HCT116 (cell line): ENCODE results near the gene SLC25A18. TPM values are rescaled to one million over a fixed set of nuclear protein-coding genes. Genes with fewer than 3 reads are reported as not detected.
A peak's percentile ranks its signal among the peaks of the same experiment; 100 is the strongest.

ENCODE experiments used
- ATAC-seq: fragments of 200-7000 bp; cut with Tn5 transposase; 2 replicates; pipeline ENCODE4 v1.9.1; 2020; ENCODE audit warnings: mild to moderate bottlenecking, moderate library complexity
- BruUV-seq: library from RNA; stranded (reverse); fragments of 400-500 nt; replicated peaks from 2 replicates; lab custom pipeline; 2021; lab: Mats Ljungman, UMichigan
- CTCF ChIA-PET: fragments of 300-600 bp; sonication (Branson Sonifier 250); formaldehyde crosslinking; loops from one replicate; lab custom pipeline; 2021; ENCODE audit warnings: antibody characterized with exemption; lab: Charles Lee
- POLR2A ChIA-PET: fragments of 300-600, 350-600 bp; sonication (Branson Sonifier 250); formaldehyde crosslinking; loops from one replicate; lab custom pipeline; 2021; ENCODE audit warnings: antibody characterized with exemption; lab: Charles Lee
- RAD21 ChIA-PET, 2 experiments: fragments of 300-600 bp; sonication (Branson Sonifier 250); formaldehyde crosslinking; loops; one replicate each; lab custom pipeline; 2023; ENCODE audit warnings: low total read pairs in 2 of 2; ENCODE audit not compliant: uncharacterized antibody in 2 of 2, unreplicated experiment in 2 of 2, low non-redundant PET in 1 of 2; lab: Charles Lee
- DNase-seq: peaks from one replicate; pipeline ENCODE4 v3.0.0-alpha.2; 2010; ENCODE audit warnings: low read depth, low spot score
- H2AFZ ChIP-seq: fragments of 200-600 bp; shearing (Covaris generic), sonication (generic); 2 replicates; pipeline ENCODE4 v1.6.1; 2017; ENCODE audit warnings: low read depth, mixed run types, mixed read lengths, antibody characterized with exemption, low read length; ENCODE audit not compliant: poor library complexity, severe bottlenecking
- H3K27ac ChIP-seq: 2 replicates; pipeline ENCODE4 v1.5.1; 2012; ENCODE audit warnings: low read depth, low read length
- H3K27me3 ChIP-seq: fragments of 200-600 bp; sonication (generic); 2 replicates; pipeline ENCODE4 v1.6.1; 2016; ENCODE audit warnings: mixed run types, low read length, mixed read lengths; ENCODE audit not compliant: insufficient read depth
- H3K36me3 ChIP-seq, 2 experiments: fragments of 200-500 bp in 1 of 2; fragments of 200-600 bp in 1 of 2; sonication (Bioruptor generic) in 1 of 2; sonication (generic) in 1 of 2; 2 replicates each; pipeline versions ENCODE4 v1.5.1 to v1.6.1; 2014 to 2016; ENCODE audit warnings: low read length in 2 of 2, inconsistent platforms in 1 of 2, mixed read lengths in 1 of 2, mixed run types in 1 of 2; ENCODE audit not compliant: insufficient read depth in 2 of 2, control insufficient read depth in 1 of 2
- H3K4me1 ChIP-seq, 2 experiments: fragments of 200-600 bp in 1 of 2; sonication (generic) in 1 of 2; 2 replicates each; pipeline versions ENCODE4 v1.5.1 to v1.6.1; 2012 to 2017; ENCODE audit warnings: low read length in 2 of 2, inconsistent platforms in 1 of 2, mild to moderate bottlenecking in 1 of 2, mixed read lengths in 1 of 2, mixed run types in 1 of 2, moderate library complexity in 1 of 2; ENCODE audit not compliant: insufficient read depth in 2 of 2, control insufficient read depth in 1 of 2
- H3K4me2 ChIP-seq: fragments of 200-600 bp; sonication (generic); 2 replicates; pipeline ENCODE4 v1.6.1; 2017; ENCODE audit warnings: mixed run types, low read length, mixed read lengths
- H3K4me3 ChIP-seq, 2 experiments: fragments of 200-600 bp in 1 of 2; sonication (generic) in 1 of 2; replicated peaks in 1 of 2; 2 replicates each; pipeline ENCODE4 v1.5.1; 2011 to 2016; ENCODE audit warnings: low read length in 2 of 2, control low read depth in 1 of 2, low read depth in 1 of 2, mild to moderate bottlenecking in 1 of 2, mixed read lengths in 1 of 2, mixed run types in 1 of 2
- H3K79me2 ChIP-seq: fragments of 200-600 bp; sonication (generic); 2 replicates; pipeline ENCODE4 v1.6.1; 2017; ENCODE audit warnings: mild to moderate bottlenecking, mixed run types, low read length, moderate library complexity, mixed read lengths; ENCODE audit not compliant: insufficient read depth
- H3K9ac ChIP-seq: fragments of 200-600 bp; sonication (generic); 2 replicates; pipeline ENCODE4 v1.6.1; 2016; ENCODE audit warnings: low read length, mixed read lengths
- H3K9me2 ChIP-seq: fragments of 200-600 bp; sonication (generic), shearing (Covaris generic); 2 replicates; pipeline ENCODE4 v1.6.1; 2017; ENCODE audit warnings: mixed run types, mild to moderate bottlenecking, moderate library complexity; ENCODE audit not compliant: insufficient read depth
- H3K9me3 ChIP-seq, 2 experiments: fragments of 200-500 bp in 1 of 2; fragments of 200-600 bp in 1 of 2; sonication (Bioruptor generic) in 1 of 2; sonication (generic) in 1 of 2; 2 replicates each; pipeline ENCODE4 v1.6.1; 2014 to 2017; ENCODE audit warnings: low read length in 2 of 2, mixed read lengths in 2 of 2, inconsistent platforms in 1 of 2, low read depth in 1 of 2, mild to moderate bottlenecking in 1 of 2, mixed run types in 1 of 2, moderate library complexity in 1 of 2; ENCODE audit not compliant: control insufficient read depth in 1 of 2, insufficient read depth in 1 of 2
- H4K20me1 ChIP-seq: fragments of 200-600 bp; sonication (generic), shearing (Covaris generic); 2 replicates; pipeline ENCODE4 v1.6.1; 2017; ENCODE audit warnings: mixed run types, mild to moderate bottlenecking, moderate library complexity; ENCODE audit not compliant: insufficient read depth
- ATF3 ChIP-seq: IDR thresholded peaks from 2 replicates; pipeline ENCODE4 v1.6.1; 2012
- CBX3 ChIP-seq: IDR thresholded peaks from 2 replicates; pipeline ENCODE4 v1.6.1; 2012; ENCODE audit warnings: low read depth
- ELF1 ChIP-seq: IDR thresholded peaks from 2 replicates; pipeline ENCODE4 v1.6.1; 2012; ENCODE audit warnings: low read depth, borderline replicate concordance
- FOSL1 ChIP-seq: IDR thresholded peaks from 2 replicates; pipeline ENCODE4 v1.6.1; 2012; ENCODE audit warnings: low read depth
- JUND ChIP-seq: IDR thresholded peaks from 2 replicates; pipeline ENCODE4 v1.6.1; 2012
- POLR2A ChIP-seq: IDR thresholded peaks from 2 replicates; pipeline ENCODE4 v1.7.0; 2011; ENCODE audit warnings: borderline replicate concordance; ENCODE audit not compliant: insufficient read depth, insufficient read length; ENCODE audit errors: extremely low read depth
- POLR2AphosphoS5 ChIP-seq: IDR thresholded peaks from 2 replicates; pipeline ENCODE4 v1.6.1; 2011; ENCODE audit warnings: mild to moderate bottlenecking, low read depth, low read length, moderate library complexity
- RAD21 ChIP-seq: IDR thresholded peaks from 2 replicates; pipeline ENCODE4 v1.6.1; 2012; ENCODE audit warnings: low read depth, mild to moderate bottlenecking
- REST ChIP-seq: IDR thresholded peaks from 2 replicates; pipeline ENCODE4 v1.6.1; 2012; ENCODE audit warnings: low read depth
- SIN3A ChIP-seq: IDR thresholded peaks from 2 replicates; pipeline ENCODE4 v1.6.1; 2012; ENCODE audit warnings: low read depth
- SP1 ChIP-seq: IDR thresholded peaks from 2 replicates; pipeline ENCODE4 v1.6.1; 2012; ENCODE audit warnings: low read depth
- SRF ChIP-seq: IDR thresholded peaks from 2 replicates; pipeline ENCODE4 v1.6.1; 2012; ENCODE audit warnings: low read depth
- TCF7L2 ChIP-seq: IDR thresholded peaks from 2 replicates; pipeline ENCODE4 v1.7.0; 2011; ENCODE audit warnings: borderline replicate concordance, inconsistent platforms; ENCODE audit not compliant: insufficient read depth, insufficient read length; ENCODE audit errors: extremely low read depth
- ZFX ChIP-seq: fragments of 450-650 bp; IDR thresholded peaks from 2 replicates; pipeline ENCODE4 v1.6.1; 2017
- ZNF274 ChIP-seq: fragments of 200-500 bp; sonication (Bioruptor generic); IDR thresholded peaks from 2 replicates; pipeline ENCODE4 v1.6.1; 2014; ENCODE audit warnings: mild to moderate bottlenecking, low read depth, low read length, inconsistent platforms
- intact Hi-C: fragments of 100-400 bp; cut with micrococcal nuclease; formaldehyde crosslinking; loops from 2 replicates; pipeline ENCODE4 v1.10.0; 2022
- total RNA-seq: library from RNA; stranded (reverse); gene quantifications from one replicate; pipeline ENCODE4 v1.2.1, GENCODE V29; 2021; ENCODE audit not compliant: unreplicated experiment
- TF ChIP-seq, protein P1 (sequence below): IDR thresholded peaks from 2 replicates; pipeline ENCODE4 v1.6.1; 2012

SLC25A18 gene
- total RNA-seq, 1 experiment from 2014 or later = not detected

DNA sequence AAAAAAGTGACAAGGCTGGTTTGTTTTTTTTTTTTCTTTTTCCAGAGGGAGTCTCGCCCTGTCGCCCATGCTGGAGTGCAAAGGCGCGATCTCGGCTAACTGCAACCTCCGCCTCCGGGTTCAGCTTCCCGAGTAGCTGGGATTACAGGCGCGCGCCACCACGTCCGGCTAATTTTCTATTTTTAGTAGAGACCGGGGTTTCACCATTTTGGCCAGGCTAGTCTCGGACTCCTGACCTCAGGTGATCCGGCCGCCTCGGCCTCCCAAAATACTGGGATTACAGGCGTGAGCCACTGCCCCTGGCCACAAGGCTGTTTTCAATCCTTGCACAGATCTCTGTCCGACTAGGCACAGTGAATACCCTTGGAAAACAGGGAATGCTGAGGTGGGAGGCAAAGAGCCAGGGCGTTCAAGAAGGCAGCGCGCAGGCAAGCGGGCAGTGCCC, 64.7 kb downstream of the SLC25A18 start:
- no peaks in the 10 kb centered on the region for H4K20me1 ChIP-seq
- H3K9ac ChIP-seq = peak overlapping the region; percentile 99
- peaks cover 15 to 25% of the 10 kb centered on the region in 2 experiments for H3K4me1 ChIP-seq
- H2AFZ ChIP-seq = no peak overlapping the region
- ChIA-PET CTCF (no interaction called here), RAD21 (no interaction called here), POLR2A (no interaction called here)
- peak overlapping the region; percentile 100 for H3K4me3 ChIP-seq
- H3K9me3 ChIP-seq = no peaks in the 10 kb centered on the region
- peaks cover 64% of the 10 kb centered on the region for H3K79me2 ChIP-seq
- TF ChIP-seq JUND (no peak), ZFX (no peak), RAD21 (no peak), SIN3A (no peak), SP1 (no peak), TCF7L2 (no peak), POLR2AphosphoS5 (no peak)
- TF ChIP-seq, protein P1, sequence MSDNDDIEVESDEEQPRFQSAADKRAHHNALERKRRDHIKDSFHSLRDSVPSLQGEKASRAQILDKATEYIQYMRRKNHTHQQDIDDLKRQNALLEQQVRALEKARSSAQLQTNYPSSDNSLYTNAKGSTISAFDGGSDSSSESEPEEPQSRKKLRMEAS = no peak
- H3K27ac ChIP-seq = peak overlapping the region; percentile 96
- BruUV-seq = TSS peak; percentile 93
- H3K27me3 ChIP-seq = no peaks in the 10 kb centered on the region
- H3K9me2 ChIP-seq = no peaks in the 10 kb centered on the region
- H3K4me2 ChIP-seq = peak overlapping the region; percentile 88
- intact Hi-C loops = no loop called here
- no peak for DNase-seq
- H3K36me3 ChIP-seq = peaks cover 0 to 6% of the 10 kb centered on the region in 2 experiments; a peak in 2 of 4 replicates
- ATAC-seq = no peak

DNA sequence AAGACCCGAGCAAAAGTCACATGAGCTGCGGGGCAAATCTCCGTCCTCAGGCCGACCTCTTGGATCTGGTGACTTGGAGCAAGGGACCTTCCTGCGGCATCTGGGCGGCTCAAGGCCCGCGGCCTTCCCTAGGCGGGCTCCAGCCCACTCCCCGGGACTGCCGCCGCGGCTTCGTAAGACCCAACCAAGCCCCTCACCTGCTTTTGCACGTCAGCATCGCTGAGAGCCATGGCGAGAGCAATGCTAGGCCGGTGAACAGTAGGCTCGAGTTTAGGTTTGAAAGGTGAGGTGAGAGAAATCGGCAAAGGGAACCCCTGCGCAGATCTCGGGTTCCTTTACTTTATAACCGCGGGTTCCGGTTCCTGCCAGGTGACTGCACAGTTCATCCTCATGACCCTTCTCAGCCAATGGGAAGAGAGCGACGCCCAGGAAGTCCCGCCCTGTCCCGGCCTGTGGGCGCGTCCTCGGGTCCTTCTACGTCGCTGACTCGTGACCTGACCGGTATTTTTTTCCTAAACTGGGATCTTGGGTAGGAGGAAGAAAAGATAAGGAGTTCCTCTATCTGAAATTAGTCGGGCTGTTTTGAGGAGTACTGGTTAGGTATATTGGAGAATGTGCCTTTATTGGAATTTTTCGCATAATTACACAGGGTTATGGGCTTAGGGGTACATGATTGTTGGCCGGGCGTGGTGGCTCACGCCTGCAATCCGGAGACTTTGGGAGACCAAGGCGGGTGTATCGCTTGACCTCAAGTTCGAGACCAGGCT, 65.3 kb downstream of the SLC25A18 start, which contains the start of gene ATP6V1E1:
Gene ATP6V1E1, minus strand, starts transcription at position 344 of the 767 bp plus-strand sequence. Its CDS starts 114 bp downstream, at position 230.
- peak; percentile 96 for ATAC-seq
- RAD21 ChIA-PET = no interaction called here
- Histone ChIP-seq H3K4me3 (peak within 1 kb of the TSS; percentile 100), H3K4me2 (peak within 1 kb of the TSS; percentile 88), H4K20me1 (no peaks in the 10 kb centered on the region), H3K9ac (peak within 1 kb of the TSS; percentile 99), H2AFZ (no peak within 1 kb of the TSS), H3K9me3 (no peaks in the 10 kb centered on the region)
- POLR2A ChIA-PET = no interaction called here
- no TSS peak for BruUV-seq
- intact Hi-C loops = no loop called here
- TF ChIP-seq SP1 (peak; percentile 65), SIN3A (peak; percentile 56; the same call in 1 of the 2 replicates), POLR2A (peak; percentile 60), ATF3 (no peak), CBX3 (peak; percentile 14; the same call in 1 of the 2 replicates), ELF1 (peak; percentile 76), SRF (no peak), ZNF274 (no peak), POLR2AphosphoS5 (peak; percentile 66), ZFX (peak; percentile 88; the same call in 1 of the 2 replicates), REST (no peak), FOSL1 (no peak)
- TF ChIP-seq, protein P1 = peak; percentile 47; the same call in 1 of the 2 replicates
- TF ChIP-seq, all 23 proteins: peak for 8
- Histone ChIP-seq H3K79me2 (peaks cover 58% of the 10 kb centered on the region), H3K27ac (peak within 1 kb of the TSS; percentile 96), H3K4me1 (peaks cover 18 to 31% of the 10 kb centered on the region in 2 experiments), H3K36me3 (peaks cover 0 to 6% of the 10 kb centered on the region in 2 experiments; a peak in 1 of 4 replicates), H3K9me2 (no peaks in the 10 kb centered on the region), H3K27me3 (no peaks in the 10 kb centered on the region)
- CTCF ChIA-PET = no interaction called here
- peak; percentile 92 for DNase-seq
